ENCODE results near the gene PRKCB.

GRCh38 chr16:23917621-23918020 is 81.8 kb downstream of the PRKCB start:
- no peak for TF ChIP-seq POLR2AphosphoS5 (IDR thresholded peaks at IDR 0.05; ENCODE audit: low read depth, low read length)
- TF ChIP-seq REST (IDR thresholded peaks at IDR 0.05; ENCODE audit: insufficient read depth in 1 of 2, low read depth in 2 of 2, low read length in 2 of 2), result no peak

All from PFSK-1 (cell line).